HepG2 (cell line): Measurements from ENCODE around the gene RABGGTA. TPM values are rescaled to one million over a fixed set of nuclear protein-coding genes. Genes with fewer than 3 reads are reported as not detected.
A peak's percentile ranks its signal among the peaks of the same experiment; 100 is the strongest.

Source experiments
- ATAC-seq: fragments of 200-7000 bp; cut with Tn5 transposase; 3 replicates; pipeline ENCODE4 v1.9.1; 2020; ENCODE audit warnings: mild to moderate bottlenecking, moderate library complexity
- BruUV-seq: library from RNA; stranded (reverse); fragments of 400-500 nt; replicated peaks from 2 replicates; lab custom pipeline; 2021; lab: Mats Ljungman, UMichigan
- CTCF ChIA-PET: fragments of 300-600 bp; formaldehyde crosslinking; extraction: SDS; loops from one replicate; lab custom pipeline; 2021; ENCODE audit warnings: low total read pairs, inconsistent platforms, low intra/inter-chr PET ratio; lab: Yijun Ruan, JAX
- POLR2A ChIA-PET: fragments of 350-600 bp; sonication (Branson Sonifier 250); formaldehyde crosslinking; loops from one replicate; lab custom pipeline; 2020; ENCODE audit warnings: antibody characterized with exemption, inconsistent platforms; lab: Yijun Ruan, JAX
- DNase-seq: peaks from one replicate; pipeline ENCODE4 v3.0.0-alpha.2; 2015; ENCODE audit warnings: low spot score
- FAIRE-seq: peaks from 3 replicates; lab custom pipeline; 2011; peaks lifted over from hg19 to GRCh38; lab: Jason Lieb, UNC
- H2AFZ ChIP-seq: one replicate; pipeline ENCODE4 v1.6.1; 2011; ENCODE audit warnings: low read length, inconsistent platforms
- H3K27ac ChIP-seq: fragments of 300-600 bp; 3 replicates; pipeline ENCODE4 v1.8.0; 2011; ENCODE audit warnings: mixed run types, mild to moderate bottlenecking, mixed read lengths, low read length, inconsistent platforms; ENCODE audit not compliant: insufficient read depth; ENCODE audit errors: extremely low read length
- H3K27me3 ChIP-seq, 2 experiments: fragments of 200-600 bp in 1 of 2; 2 replicates in 1 of 2; 3 replicates in 1 of 2; pipeline versions ENCODE4 v1.6.0 to v1.8.0; 2011; ENCODE audit warnings: low read length in 2 of 2, mild to moderate bottlenecking in 2 of 2, moderate library complexity in 2 of 2, inconsistent platforms in 1 of 2; ENCODE audit not compliant: insufficient read depth in 2 of 2, control insufficient read depth in 1 of 2
- H3K36me3 ChIP-seq, 2 experiments: fragments of 200-600 bp in 1 of 2; replicated peaks in 1 of 2; 2 replicates in 1 of 2; 3 replicates in 1 of 2; pipeline versions ENCODE4 v1.5.1 to v1.8.0; 2011; ENCODE audit warnings: low read length in 2 of 2, inconsistent platforms in 1 of 2; ENCODE audit not compliant: insufficient read depth in 2 of 2, control insufficient read depth in 1 of 2
- H3K4me1 ChIP-seq: 2 replicates; pipeline ENCODE4 v1.5.1; 2012; ENCODE audit warnings: low read length, inconsistent platforms; ENCODE audit not compliant: insufficient read depth
- H3K4me2 ChIP-seq: 2 replicates; pipeline ENCODE4 v1.6.0; 2011; ENCODE audit warnings: low read depth, low read length, inconsistent platforms
- H3K4me3 ChIP-seq, 3 experiments: fragments of 200-600 bp in 1 of 3; sonication (generic), shearing (Covaris generic) in 1 of 3; replicated peaks in 1 of 3; 2 replicates each; pipeline ENCODE4 v1.5.1; 2011 to 2016; ENCODE audit warnings: low read length in 3 of 3, inconsistent platforms in 2 of 3, low read depth in 2 of 3, mild to moderate bottlenecking in 2 of 3, control low read depth in 1 of 3, mixed read lengths in 1 of 3; ENCODE audit not compliant: insufficient read depth in 1 of 3
- H3K79me2 ChIP-seq: one replicate; pipeline ENCODE4 v1.6.1; 2011; ENCODE audit warnings: low read length, inconsistent platforms; ENCODE audit not compliant: insufficient read depth
- H3K9ac ChIP-seq: 2 replicates; pipeline ENCODE4 v1.6.0; 2011; ENCODE audit warnings: mild to moderate bottlenecking, low read depth, low read length, inconsistent platforms; ENCODE audit not compliant: insufficient read depth
- H3K9me3 ChIP-seq: 2 replicates; pipeline ENCODE4 v1.5.1; 2012; ENCODE audit warnings: mild to moderate bottlenecking, low read length
- H4K20me1 ChIP-seq: 2 replicates; pipeline ENCODE4 v1.6.0; 2011; ENCODE audit warnings: inconsistent platforms, mild to moderate bottlenecking, low read length, moderate library complexity; ENCODE audit not compliant: insufficient read depth
- ARNTL ChIP-seq: sonication (generic); formaldehyde crosslinking; IDR thresholded peaks from 2 replicates; pipeline ENCODE4 v1.4.0; 2020; ENCODE audit warnings: mild to moderate bottlenecking, missing genetic modification reagents
- FOSL1 ChIP-seq: sonication (generic); formaldehyde crosslinking; IDR thresholded peaks from 2 replicates; pipeline ENCODE4 v1.9.0; 2021; ENCODE audit warnings: missing genetic modification reagents, borderline replicate concordance
- ISX ChIP-seq: sonication (generic); formaldehyde crosslinking; conservative IDR thresholded peaks from 2 replicates; pipeline ENCODE4 v1.5.0; 2020; ENCODE audit warnings: missing genetic modification reagents
- NAIF1 ChIP-seq: sonication (generic); formaldehyde crosslinking; IDR thresholded peaks from 2 replicates; pipeline ENCODE4 v1.5.0; 2020; ENCODE audit warnings: mild to moderate bottlenecking, missing genetic modification reagents, borderline replicate concordance
- SOX5 ChIP-seq: IDR thresholded peaks from 2 replicates; pipeline ENCODE4 v1.6.1; 2016; ENCODE audit warnings: borderline replicate concordance
- STAT6 ChIP-seq: sonication (generic); formaldehyde crosslinking; IDR thresholded peaks from 2 replicates; pipeline ENCODE4 v1.4.0; 2020; ENCODE audit warnings: missing genetic modification reagents, mild to moderate bottlenecking, borderline replicate concordance
- ZMYM3 ChIP-seq: sonication (generic); formaldehyde crosslinking; IDR thresholded peaks from 2 replicates; pipeline ENCODE4 v1.5.1; 2020; ENCODE audit warnings: mild to moderate bottlenecking, missing genetic modification reagents
- ZNF253 ChIP-seq: sonication (generic); formaldehyde crosslinking; IDR thresholded peaks from 2 replicates; pipeline ENCODE4 v1.8.0; 2022; ENCODE audit warnings: mild to moderate bottlenecking, missing genetic modification reagents, borderline replicate concordance
- ZNF354B ChIP-seq: sonication (generic); formaldehyde crosslinking; IDR thresholded peaks from 2 replicates; pipeline ENCODE4 v1.8.0; 2022; ENCODE audit warnings: mild to moderate bottlenecking, missing genetic modification reagents
- WGBS: methylation state at CpG from one replicate; pipeline ENCODE4 v1.1.6; 2017; ENCODE audit warnings: low lambda C conversion rate; 5-methylcytosine and 5-hydroxymethylcytosine counted together
- in situ Hi-C: cut with HindIII; loops from 2 replicates; pipeline ENCODE4 v1.10.0; 2017; ENCODE audit warnings: low pct_unique_long_range_greater_than_20kb; ENCODE audit not compliant: extremely low pct_ligation_motif_present
- intact Hi-C: fragments of 100-400 bp; cut with micrococcal nuclease; formaldehyde crosslinking; loops from one replicate; pipeline ENCODE4 v1.10.0; 2022; ENCODE audit not compliant: unreplicated experiment
- polyA plus RNA-seq, 8 experiments: library from polyadenylated mRNA; depleted of rRNA in 3 of 8; stranded (reverse) in 7 of 8; unstranded in 1 of 8; fragments of >200 nt; fragmentation: Illumina TruSeq in 4 of 8; extraction: Trizol in 4 of 8; gene quantifications; 2 replicates each; pipeline versions ENCODE4 v1.2.1 to v1.2.3, GENCODE V29; 2011 to 2016; ENCODE audit warnings: low read depth in 4 of 8, missing spikeins in 1 of 8, mixed read lengths in 1 of 8; ENCODE audit not compliant: insufficient read depth in 1 of 8
- total RNA-seq, 5 experiments: library from RNA; depleted of rRNA; stranded (reverse); fragments of >200 nt; fragmentation: Illumina TruSeq; extraction: Trizol; gene quantifications; 2 replicates each; pipeline ENCODE4 v1.2.3, GENCODE V29; 2016; ENCODE audit warnings: low read depth in 1 of 5
- TF ChIP-seq, protein P1 (sequence below): sonication (generic); formaldehyde crosslinking; IDR thresholded peaks from 2 replicates; pipeline ENCODE4 v1.5.0; 2020; ENCODE audit warnings: missing genetic modification reagents
- TF ChIP-seq, protein P2 (sequence below): sonication (generic); formaldehyde crosslinking; IDR thresholded peaks from 2 replicates; pipeline ENCODE4 v1.5.0; 2020; ENCODE audit warnings: missing genetic modification reagents

The RABGGTA gene
- total and polyA plus RNA-seq, 2 of the 13 experiments (the other 11 are each of a cell fraction or from before 2014, with no cell fraction given), result 57.9 to 90.8 TPM

- TF ChIP-seq, protein P1, sequence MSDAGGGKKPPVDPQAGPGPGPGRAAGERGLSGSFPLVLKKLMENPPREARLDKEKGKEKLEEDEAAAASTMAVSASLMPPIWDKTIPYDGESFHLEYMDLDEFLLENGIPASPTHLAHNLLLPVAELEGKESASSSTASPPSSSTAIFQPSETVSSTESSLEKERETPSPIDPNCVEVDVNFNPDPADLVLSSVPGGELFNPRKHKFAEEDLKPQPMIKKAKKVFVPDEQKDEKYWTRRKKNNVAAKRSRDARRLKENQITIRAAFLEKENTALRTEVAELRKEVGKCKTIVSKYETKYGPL (CRISPR knock-in tag), result no peak
- TF ChIP-seq FOSL1 (CRISPR knock-in tag), result no peak
Observed at GRCh38 chr14:24232121-24232644, 39.2 kb downstream of the RABGGTA start, which contains the start of gene NEDD8 (continued).

DNA sequence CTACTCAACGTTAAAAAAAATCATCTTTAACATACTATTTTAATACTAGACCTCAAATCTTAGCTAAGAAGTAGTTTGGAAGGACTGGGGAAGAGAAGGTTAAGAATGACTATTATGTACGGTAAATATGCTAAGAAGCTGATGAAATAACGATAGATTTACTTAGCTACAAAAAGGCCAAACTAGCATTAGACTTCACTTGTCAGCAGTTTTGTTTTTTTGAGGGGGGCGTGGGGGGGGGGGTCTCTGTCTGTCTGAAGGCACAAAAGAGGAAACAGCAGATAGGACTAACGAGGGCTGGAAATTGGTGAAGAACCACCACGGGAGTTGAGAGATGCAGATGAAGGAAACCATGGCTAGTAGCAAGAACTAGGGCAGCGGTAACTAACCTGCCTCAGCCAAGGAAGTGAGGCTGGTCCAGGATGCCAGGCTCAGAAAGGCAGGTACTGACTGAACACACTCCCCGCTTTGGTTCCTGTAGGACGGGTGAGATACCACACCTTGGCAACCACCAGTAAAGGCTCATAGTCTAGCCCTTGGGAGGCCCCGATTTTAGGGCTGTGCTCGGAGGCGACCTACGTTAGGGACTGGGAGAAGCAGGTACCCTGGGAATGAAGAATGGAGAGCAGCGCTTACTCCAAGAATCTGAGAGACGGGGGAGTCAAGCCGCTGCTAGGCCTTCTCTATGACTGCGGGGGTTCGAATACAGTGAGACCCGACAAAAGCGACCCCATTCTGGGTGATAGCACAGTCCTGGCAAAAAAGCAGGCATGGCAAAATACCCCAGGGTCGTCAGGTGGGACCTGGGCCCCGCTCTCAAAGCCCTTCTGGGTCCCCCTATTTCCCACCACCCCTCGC lies 39.9 kb downstream of the RABGGTA start:
- peak overlapping the region; percentile 91 for H3K9ac ChIP-seq
- DNase-seq (peak; percentile 40), FAIRE-seq (no peak), ATAC-seq (peak; percentile 51)
- WGBS, result 3% methylated on average over 23 of the region's 23 CpGs
- peak overlapping the region; percentile 84 for H3K27ac ChIP-seq
- intact Hi-C loops, result loop anchor here (1.0 to 10.0 kb wide), 3 partner anchors 15 to 1193 kb away; partner anchors contain the start of genes IPO4 and MDP1
- peak overlapping the region; percentile 83 to 91 (median 85) for H3K4me3 ChIP-seq
- in situ Hi-C loops, result no loop called here
- H2AFZ ChIP-seq, result peak overlapping the region; percentile 97
- BruUV-seq, result TSS peak; percentile 72
- CTCF ChIA-PET, result interaction anchor here (0.9 to 2.6 kb wide), 2 partner anchors 11 to 16 kb away, joined by 3 to 7 read pairs; partner anchors contain the start of genes MDP1 and TINF2
- H3K79me2 ChIP-seq, result peaks cover 68% of the 10 kb centered on the region
- peaks cover 12 to 38% of the 10 kb centered on the region in 2 experiments for H3K36me3 ChIP-seq
- H3K27me3 ChIP-seq, result peaks cover 0 to 4% of the 10 kb centered on the region in 2 experiments; a peak in 1 of 5 replicates
- POLR2A ChIA-PET, result interaction anchor here (0.7 to 2.2 kb wide), 11 partner anchors 11 to 95 kb away, joined by 3 to 22 read pairs (median 7); partner anchors contain the start of genes CHMP4A, DHRS1, IPO4 and MDP1
- H3K4me2 ChIP-seq, result peak overlapping the region; percentile 96
- H3K4me1 ChIP-seq, result peaks cover 54% of the 10 kb centered on the region
- H3K9me3 ChIP-seq, result no peaks in the 10 kb centered on the region
- H4K20me1 ChIP-seq, result peaks cover 7% of the 10 kb centered on the region; the same call in 1 of the 2 replicates
- TF ChIP-seq ZNF354B (CRISPR knock-in tag) (0 out of 2 replicates have a peak, but pooled peaks have one; percentile 74), SOX5 (CRISPR knock-in tag) (peak; percentile 27; the same call in 1 of the 2 replicates), ZMYM3 (CRISPR knock-in tag) (peak; percentile 59; the same call in 1 of the 2 replicates), ARNTL (CRISPR knock-in tag) (peak; percentile 51; the same call in 1 of the 2 replicates), ZNF253 (no peak), STAT6 (0 out of 2 replicates have a peak, but pooled peaks have one; percentile 51), ISX (CRISPR knock-in tag) (peak; percentile 30; the same call in 1 of the 2 replicates), NAIF1 (CRISPR knock-in tag) (peak; percentile 77)
- TF ChIP-seq, protein P2, sequence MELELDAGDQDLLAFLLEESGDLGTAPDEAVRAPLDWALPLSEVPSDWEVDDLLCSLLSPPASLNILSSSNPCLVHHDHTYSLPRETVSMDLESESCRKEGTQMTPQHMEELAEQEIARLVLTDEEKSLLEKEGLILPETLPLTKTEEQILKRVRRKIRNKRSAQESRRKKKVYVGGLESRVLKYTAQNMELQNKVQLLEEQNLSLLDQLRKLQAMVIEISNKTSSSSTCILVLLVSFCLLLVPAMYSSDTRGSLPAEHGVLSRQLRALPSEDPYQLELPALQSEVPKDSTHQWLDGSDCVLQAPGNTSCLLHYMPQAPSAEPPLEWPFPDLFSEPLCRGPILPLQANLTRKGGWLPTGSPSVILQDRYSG, result 0 out of 2 replicates have a peak, but pooled peaks have one; percentile 8
